CD4-positive, alpha-beta T cell (primary cell): ENCODE measurements around the gene TEX50. TPM values are rescaled to one million over a fixed set of nuclear protein-coding genes. Genes with fewer than 3 reads are reported as not detected.
"Not testable (repeated sequence)": the region's sequence is repeated elsewhere in the genome, so short reads cannot be mapped to it uniquely, and the experiment has no call there.

ENCODE experiments used
- ATAC-seq: fragments of 200-7000 bp; cut with Tn5 transposase; one replicate; pipeline ENCODE4 v1.10.0; 2022; ENCODE audit warnings: mild to moderate bottlenecking; ENCODE audit not compliant: poor library complexity
- CTCF ChIA-PET: fragments of 350-600 bp; sonication (Branson Sonifier 250); formaldehyde crosslinking; loops from one replicate; lab custom pipeline; 2021; ENCODE audit warnings: antibody characterized with exemption, inconsistent platforms; lab: Charles Lee
- POLR2A ChIA-PET: fragments of 350-600 bp; sonication (Branson Sonifier 250); formaldehyde crosslinking; loops from one replicate; lab custom pipeline; 2021; ENCODE audit warnings: antibody characterized with exemption, inconsistent platforms; lab: Charles Lee
- DNase-seq, 14 experiments: peaks; one replicate each; pipeline ENCODE4 v3.0.0-alpha.2; 2013 to 2020; ENCODE audit warnings: mixed read lengths in 2 of 14
- H3K27ac ChIP-seq, 2 donors: one replicate each; pipeline versions ENCODE4 v1.5.1 to v1.7.0; 2013; ENCODE audit warnings: low read length in 2 of 2, low read depth in 1 of 2, mild to moderate bottlenecking in 1 of 2
- H3K27me3 ChIP-seq, 2 experiments: 1 replicate in 1 of 2; 2 replicates in 1 of 2; pipeline versions ENCODE4 v1.6.1 to v1.7.0; 2013; ENCODE audit warnings: low read length in 2 of 2, control low read depth in 1 of 2, mild to moderate bottlenecking in 1 of 2, moderate library complexity in 1 of 2; ENCODE audit not compliant: insufficient read depth in 2 of 2, control insufficient read depth in 1 of 2
- H3K36me3 ChIP-seq: one replicate; pipeline ENCODE4 v1.6.1; 2013; ENCODE audit warnings: low read length, control low read depth; ENCODE audit not compliant: insufficient read depth
- H3K4me1 ChIP-seq: one replicate; pipeline ENCODE4 v1.6.1; 2013; ENCODE audit warnings: low read length, control low read depth; ENCODE audit not compliant: insufficient read depth
- H3K4me3 ChIP-seq: one replicate; pipeline ENCODE4 v1.5.1; 2013; ENCODE audit warnings: mild to moderate bottlenecking, low read length, moderate library complexity
- H3K9me3 ChIP-seq, 2 experiments: 1 replicate in 1 of 2; 2 replicates in 1 of 2; pipeline versions ENCODE4 v1.6.1 to v1.7.0; 2013; ENCODE audit warnings: low read length in 2 of 2, mild to moderate bottlenecking in 2 of 2, control low read depth in 1 of 2, moderate library complexity in 1 of 2; ENCODE audit not compliant: control insufficient read depth in 1 of 2, insufficient read depth in 1 of 2
- H3K27ac Mint-ChIP-seq: one replicate; pipeline ENCODE4 v1.8.0; 2020; ENCODE audit warnings: mixed read lengths
- H3K27me3 Mint-ChIP-seq: one replicate; pipeline ENCODE4 v1.8.0; 2021; ENCODE audit warnings: mixed read lengths
- H3K36me3 Mint-ChIP-seq: one replicate; pipeline ENCODE4 v1.8.0; 2021; ENCODE audit warnings: low read depth, mixed read lengths
- H3K4me1 Mint-ChIP-seq: one replicate; pipeline ENCODE4 v1.8.0; 2021; ENCODE audit warnings: low read depth, mixed read lengths
- H3K4me3 Mint-ChIP-seq: one replicate; pipeline ENCODE4 v1.8.0; 2020; ENCODE audit warnings: mild to moderate bottlenecking, mixed read lengths
- H3K9me3 Mint-ChIP-seq: one replicate; pipeline ENCODE4 v1.8.0; 2020; ENCODE audit warnings: mixed read lengths
- CTCF ChIP-seq: fragments of 200-600 bp; IDR thresholded peaks from one replicate; pipeline ENCODE4 v1.8.0; 2022; ENCODE audit warnings: antibody characterized with exemption, mild to moderate bottlenecking
- intact Hi-C, 2 experiments: fragments of 100-400 bp; cut with DNase I in 1 of 2; cut with micrococcal nuclease in 1 of 2; formaldehyde crosslinking; loops; one replicate each; pipeline versions ENCODE4 v1.15.1 to v1.9.0; 2023 to 2025; cut with DNase I, micrococcal nuclease
- total RNA-seq, 174 experiments: library from RNA in 2 of 174; stranded (reverse) in 2 of 174; gene quantifications; one replicate each; pipeline ENCODE4 v1.2.3 and lab custom pipeline; 2021 to 2026

TEX50 gene
- total RNA-seq, 2 experiments from 2014 or later: not detected

GRCh38 chr1:173666646-173667045 lies 31.5 kb downstream of the TEX50 start:
- ATAC-seq (no peak), DNase-seq (no peak)
- TF ChIP-seq CTCF: no peak
- no peak overlapping the region for H3K27ac Mint-ChIP-seq
- Histone ChIP-seq H3K4me1 (peaks cover 6% of the 10 kb centered on the region), H3K4me3 (no peak overlapping the region), H3K27me3 (peaks cover 17 to 33% of the 10 kb centered on the region in 2 experiments), H3K27ac (no peak overlapping the region), H3K36me3 (no peaks in the 10 kb centered on the region), H3K9me3 (peaks cover 0 to 4% of the 10 kb centered on the region in 2 experiments)
- no peaks in the 10 kb centered on the region for H3K9me3 Mint-ChIP-seq
- peaks cover 4% of the 10 kb centered on the region for H3K4me1 Mint-ChIP-seq
- CTCF ChIA-PET: no interaction called here
- H3K36me3 Mint-ChIP-seq: no peaks in the 10 kb centered on the region
- intact Hi-C loops: no loop called here
- no peak overlapping the region for H3K4me3 Mint-ChIP-seq
- H3K27me3 Mint-ChIP-seq: peaks cover 43% of the 10 kb centered on the region
- POLR2A ChIA-PET: no interaction called here

DNA sequence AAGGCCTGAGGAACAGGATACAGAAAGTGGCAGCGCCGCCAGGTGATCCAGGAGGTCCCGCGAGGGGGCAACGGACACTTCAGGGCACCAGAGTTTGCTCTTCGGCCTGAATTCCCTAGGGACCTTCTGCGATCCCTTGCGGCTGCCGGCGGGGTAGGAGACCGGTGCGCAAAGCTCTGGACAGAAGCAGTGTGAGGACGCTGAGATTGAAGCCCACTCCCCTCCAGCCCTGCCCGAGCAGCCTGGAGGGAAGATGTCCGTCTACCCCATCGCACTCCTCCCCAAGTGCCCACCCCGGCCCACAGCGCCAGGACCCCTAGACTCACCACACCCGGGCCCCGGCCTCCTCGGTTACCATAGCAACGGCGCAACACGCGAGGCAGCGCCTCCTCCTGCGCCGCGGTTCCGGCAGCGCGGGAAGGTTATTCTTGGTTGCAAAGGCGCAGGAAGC lies 34.4 kb downstream of the TEX50 start, which contains the start of gene ANKRD45:
TSS of gene ANKRD45 (minus strand) at position 361 of the 451 bp plus-strand sequence. CDS start 10,433 bp downstream, outside the sequence.
- H3K9me3 Mint-ChIP-seq: peaks cover 2% of the 10 kb centered on the region
- Histone ChIP-seq H3K36me3 (no peaks in the 10 kb centered on the region), H3K27me3 (peaks cover 17 to 33% of the 10 kb centered on the region in 2 experiments), H3K9me3 (peaks cover 0 to 4% of the 10 kb centered on the region in 2 experiments), H3K4me3 (no peak within 1 kb of the TSS), H3K4me1 (peaks cover 6% of the 10 kb centered on the region), H3K27ac (no peak within 1 kb of the TSS)
- TF ChIP-seq CTCF: no peak
- H3K27me3 Mint-ChIP-seq: peaks cover 43% of the 10 kb centered on the region
- H3K4me3 Mint-ChIP-seq: no peak within 1 kb of the TSS
- ChIA-PET POLR2A (no interaction called here), CTCF (no interaction called here)
- no peaks in the 10 kb centered on the region for H3K36me3 Mint-ChIP-seq
- H3K27ac Mint-ChIP-seq: no peak within 1 kb of the TSS
- ATAC-seq (no peak), DNase-seq (peak in 3 of 14 experiments; percentile 2 to 10 (median 10))
- H3K4me1 Mint-ChIP-seq: peaks cover 4% of the 10 kb centered on the region
- intact Hi-C loops: no loop called here

DNA sequence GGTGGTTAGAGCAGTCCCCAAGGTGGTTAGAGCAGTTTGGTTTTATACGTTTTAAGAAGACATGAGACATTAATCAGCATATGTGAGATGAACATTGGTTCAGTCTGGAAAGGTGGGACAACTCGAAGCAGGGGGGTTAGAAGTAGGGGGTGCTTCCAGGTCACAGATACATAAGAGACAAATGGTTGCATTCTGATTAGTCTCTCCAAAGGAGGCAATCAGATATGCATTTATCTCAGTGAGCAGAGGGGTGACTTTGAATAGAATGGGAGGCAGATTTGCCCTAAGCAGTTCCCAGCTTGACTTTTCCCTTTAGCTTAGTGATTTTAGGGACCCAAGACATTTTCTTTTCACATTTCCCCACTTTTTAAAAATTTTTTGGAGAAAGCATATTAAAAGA lies 39.4 kb downstream of the TEX50 start:
- H3K27ac ChIP-seq, H3K4me1 Mint-ChIP-seq, CTCF ChIA-PET, POLR2A ChIA-PET, H3K4me1 ChIP-seq, DNase-seq, ATAC-seq, H3K4me3 ChIP-seq, H3K36me3 ChIP-seq, H3K36me3 Mint-ChIP-seq, H3K4me3 Mint-ChIP-seq, intact Hi-C loops, H3K9me3 Mint-ChIP-seq, H3K27ac Mint-ChIP-seq, H3K9me3 ChIP-seq: not testable (repeated sequence)
- H3K27me3 ChIP-seq: peaks cover 7 to 18% of the 10 kb centered on the region in 2 experiments
- H3K27me3 Mint-ChIP-seq: peaks cover 20% of the 10 kb centered on the region

- H3K9me3 Mint-ChIP-seq, intact Hi-C loops, DNase-seq, H3K27me3 ChIP-seq, H3K4me3 ChIP-seq, H3K4me3 Mint-ChIP-seq, ATAC-seq, H3K36me3 ChIP-seq, H3K4me1 Mint-ChIP-seq, CTCF ChIA-PET, H3K27me3 Mint-ChIP-seq, POLR2A ChIA-PET, H3K27ac ChIP-seq, H3K36me3 Mint-ChIP-seq, H3K4me1 ChIP-seq, H3K27ac Mint-ChIP-seq, H3K9me3 ChIP-seq: not testable (repeated sequence)
Observed at GRCh38 chr1:173680152-173680551, 45.0 kb downstream of the TEX50 start.
